Measurements from ENCODE around the gene FHL2. TPM values are rescaled to one million over a fixed set of nuclear protein-coding genes. Genes with fewer than 3 reads are reported as not detected.

The FHL2 gene
- total and polyA plus RNA-seq, 2 of the 13 experiments (the other 11 are each of a cell fraction or from before 2014, with no cell fraction given): 1.9 to 74.8 TPM

- TF ChIP-seq ZNF770 (CRISPR knock-in tag; IDR thresholded peaks at IDR 0.05): peak; percentile 46; the same call in 1 of the 2 replicates
- TF ChIP-seq HNRNPLL (IDR thresholded peaks at IDR 0.05; ENCODE audit: low read depth, low read length, poor library complexity, severe bottlenecking): peak; percentile 85
- peak; percentile 93 for TF ChIP-seq ZBTB38 (CRISPR knock-in tag; IDR thresholded peaks at IDR 0.05)
- peak; percentile 86 for TF ChIP-seq HINFP (CRISPR knock-in tag; IDR thresholded peaks at IDR 0.05; ENCODE audit: low read depth)
- peak; percentile 81 for TF ChIP-seq ZSCAN31 (CRISPR knock-in tag; IDR thresholded peaks at IDR 0.05; ENCODE audit: low read depth)
- no peak for TF ChIP-seq FLYWCH1 (CRISPR knock-in tag; IDR thresholded peaks at IDR 0.05)
- 0 out of 2 replicates have a peak, but pooled peaks have one; percentile 19 for TF ChIP-seq PHF20 (CRISPR knock-in tag; IDR thresholded peaks at IDR 0.05)
- TF ChIP-seq ZBTB2 (CRISPR knock-in tag; IDR thresholded peaks at IDR 0.05; ENCODE audit: low read depth): no peak
- 0 out of 2 replicates have a peak, but pooled peaks have one; percentile 42 for TF ChIP-seq TOPORS (CRISPR knock-in tag; IDR thresholded peaks at IDR 0.05)
- TF ChIP-seq ZNF530 (CRISPR knock-in tag; IDR thresholded peaks at IDR 0.05; ENCODE audit: low read depth): no peak
- peak; percentile 79; the same call in 1 of the 2 replicates for TF ChIP-seq ZNF841 (CRISPR knock-in tag; IDR thresholded peaks at IDR 0.05; ENCODE audit: borderline replicate concordance)
- TF ChIP-seq ZSCAN9 (CRISPR knock-in tag; IDR thresholded peaks at IDR 0.05; ENCODE audit: borderline replicate concordance): no peak; the same call in 1 of the 2 replicates
- no peak for TF ChIP-seq TEAD3 (CRISPR knock-in tag; optimal IDR thresholded peaks at IDR 0.05; ENCODE audit: borderline replicate concordance)
- TF ChIP-seq ZNF577 (CRISPR knock-in tag; IDR thresholded peaks at IDR 0.05; ENCODE audit: borderline replicate concordance, low read depth): no peak
- 0 out of 2 replicates have a peak, but pooled peaks have one; percentile 17 for TF ChIP-seq ZNF572 (CRISPR knock-in tag; IDR thresholded peaks at IDR 0.05)
- TF ChIP-seq NR0B2 (CRISPR knock-in tag; IDR thresholded peaks at IDR 0.05): peak; percentile 52; the same call in 1 of the 2 replicates
- TF ChIP-seq FOSL2 (CRISPR knock-in tag; IDR thresholded peaks at IDR 0.05): no peak
- TF ChIP-seq EZH2 (conservative IDR thresholded peaks at IDR 0.05; ENCODE audit: low read depth, low read length): no peak
- TF ChIP-seq ZNF605 (CRISPR knock-in tag; IDR thresholded peaks at IDR 0.05): 0 out of 2 replicates have a peak, but pooled peaks have one; percentile 15
- no peak for TF ChIP-seq KLF12 (CRISPR knock-in tag; IDR thresholded peaks at IDR 0.05; ENCODE audit: borderline replicate concordance)
- TF ChIP-seq TGIF2 (CRISPR knock-in tag; IDR thresholded peaks at IDR 0.05): peak; percentile 62; the same call in 1 of the 2 replicates
- TF ChIP-seq SAP130 (CRISPR knock-in tag; IDR thresholded peaks at IDR 0.05; ENCODE audit: low read depth): peak; percentile 32; the same call in 1 of the 2 replicates
- 0 out of 2 replicates have a peak, but pooled peaks have one; percentile 74 for TF ChIP-seq HES4 (CRISPR knock-in tag; IDR thresholded peaks at IDR 0.05; ENCODE audit: borderline replicate concordance)
Measured at GRCh38 chr2:105398336-105399206, at the start of gene FHL2 (continued).

Measured in HepG2 (cell line).